GM19238 (cell line): Measurements from ENCODE around the gene NATD1.

Experiments
- DNase-seq: peaks from one replicate; pipeline ENCODE4 v3.0.0; 2011; ENCODE audit warnings: low spot score; ENCODE audit not compliant: insufficient read length

Gene NATD1

DNA sequence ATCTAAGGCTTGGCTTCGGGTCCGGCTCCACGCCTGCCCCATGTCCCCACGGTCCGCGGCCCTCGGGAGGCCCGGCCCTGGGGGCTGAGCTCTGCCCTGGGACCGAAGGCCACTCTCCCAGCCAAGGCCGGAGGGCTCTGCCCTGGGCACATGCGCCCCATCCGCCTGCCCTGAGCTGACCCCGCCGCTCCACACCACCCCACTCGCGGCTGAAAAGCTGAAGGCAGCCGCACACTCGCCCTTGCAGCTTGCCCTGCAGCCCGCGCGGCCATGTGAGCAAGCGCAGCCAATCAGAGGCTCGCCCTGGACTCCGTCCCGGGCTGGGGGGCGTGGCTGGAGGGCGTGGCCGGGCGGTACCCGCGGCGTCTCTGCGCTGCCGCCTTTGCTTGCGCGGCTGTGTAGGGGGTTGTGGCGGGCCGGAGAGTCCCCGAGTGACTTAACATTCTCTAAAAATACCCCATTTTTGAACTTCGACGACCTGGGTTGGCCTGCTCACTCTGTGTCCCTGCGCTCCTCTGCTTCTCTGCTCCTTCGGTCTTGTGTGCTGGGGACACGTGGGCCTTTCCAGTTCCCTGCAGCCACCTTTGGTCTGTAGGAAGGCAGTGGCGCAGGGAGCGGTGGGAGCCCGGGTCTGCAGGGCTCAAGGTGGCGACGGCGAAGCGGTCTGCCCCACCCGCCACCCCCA lies 22.5 kb upstream of the NATD1 start:
- DNase-seq, result peak; percentile 97

DNA sequence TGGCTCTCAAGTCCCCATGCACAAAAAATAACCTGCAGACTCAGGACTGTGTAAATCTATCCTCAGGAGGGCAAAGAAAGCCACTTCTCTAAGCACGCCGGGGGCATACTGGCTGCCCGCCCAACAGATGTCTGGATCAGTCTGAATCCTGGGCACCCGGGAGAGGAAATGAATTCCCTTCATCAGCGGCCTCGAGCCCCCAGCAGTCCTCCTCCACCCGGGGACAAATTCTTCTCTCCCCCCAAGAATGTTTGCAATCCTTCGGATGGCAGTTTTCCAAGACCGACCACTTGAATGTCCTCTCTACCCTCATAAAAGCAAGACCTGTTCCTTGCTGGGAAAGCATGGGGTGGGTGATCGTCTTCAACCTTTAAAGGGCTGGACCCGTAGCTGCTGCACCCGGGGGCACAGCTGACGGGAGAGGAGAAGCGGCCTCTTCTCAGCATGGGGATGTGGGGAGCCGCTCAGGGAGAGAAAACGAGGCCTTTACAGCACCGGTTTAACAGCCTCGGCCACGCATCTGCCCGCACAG lies 21.9 kb upstream of the NATD1 start:
- DNase-seq, result no peak

DNA sequence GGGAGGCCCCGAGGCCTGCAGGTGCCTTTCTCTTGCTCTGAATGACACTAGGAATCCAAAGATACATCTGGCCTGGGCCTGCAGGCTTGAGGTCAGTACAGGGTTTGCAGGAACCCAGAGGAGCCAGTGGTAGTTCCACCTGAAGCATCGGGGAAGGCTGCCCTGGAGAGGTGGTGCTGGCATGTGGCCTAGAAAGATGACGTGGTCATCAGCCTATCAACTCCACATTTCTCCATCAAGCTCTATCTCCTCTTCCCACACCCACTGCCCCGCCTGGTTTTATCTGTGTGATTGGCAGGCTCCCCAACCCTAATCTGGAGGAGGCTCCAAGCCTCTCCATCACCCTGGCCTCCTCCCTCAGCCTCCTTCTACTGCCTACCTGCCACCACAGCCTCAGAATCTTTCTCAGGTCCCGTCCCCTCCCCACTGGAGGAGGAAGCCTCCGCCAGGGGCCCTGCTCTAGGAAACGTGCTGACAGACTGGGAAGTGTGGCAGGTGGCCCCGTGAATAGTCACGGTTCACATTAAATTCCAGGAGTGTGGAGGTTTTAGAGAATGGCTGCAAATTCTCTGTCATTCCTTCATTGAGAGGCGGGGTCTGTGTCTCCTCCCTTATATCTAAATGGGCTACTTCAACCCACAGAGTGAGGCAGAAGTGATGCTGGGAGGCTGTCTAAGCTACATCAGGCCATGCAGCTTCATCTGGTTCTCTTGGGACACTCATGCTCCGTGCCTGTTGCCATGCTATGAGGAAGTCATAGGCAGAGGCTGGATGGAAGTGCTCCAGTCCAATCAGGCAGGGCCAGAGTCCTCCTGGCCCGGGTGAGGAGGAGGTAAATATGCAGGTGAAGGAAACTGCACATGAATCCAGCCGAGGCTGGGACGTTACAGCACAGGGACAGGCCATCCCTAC lies 19.9 kb upstream of the NATD1 start:
- DNase-seq, result no peak

DNA sequence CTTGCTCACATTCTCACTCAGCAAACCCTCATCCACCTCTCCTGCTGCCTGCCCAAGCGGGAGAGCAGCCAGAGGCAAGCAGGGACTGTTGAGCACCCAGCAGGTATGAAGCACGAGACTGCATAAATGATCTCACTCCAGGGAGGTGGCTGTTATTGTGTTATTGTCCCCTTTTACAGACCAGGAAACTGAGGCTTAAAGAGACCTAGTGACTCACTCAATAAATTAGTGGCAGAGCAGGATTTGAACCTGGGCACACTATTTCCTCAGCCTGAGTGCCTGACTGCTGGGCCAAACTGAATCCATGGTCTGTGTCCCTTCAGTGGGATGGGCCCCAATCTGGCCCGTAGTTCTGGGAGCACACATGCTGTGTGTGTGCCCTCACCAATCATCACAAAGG lies 19.0 kb upstream of the NATD1 start:
- DNase-seq, result no peak

DNA sequence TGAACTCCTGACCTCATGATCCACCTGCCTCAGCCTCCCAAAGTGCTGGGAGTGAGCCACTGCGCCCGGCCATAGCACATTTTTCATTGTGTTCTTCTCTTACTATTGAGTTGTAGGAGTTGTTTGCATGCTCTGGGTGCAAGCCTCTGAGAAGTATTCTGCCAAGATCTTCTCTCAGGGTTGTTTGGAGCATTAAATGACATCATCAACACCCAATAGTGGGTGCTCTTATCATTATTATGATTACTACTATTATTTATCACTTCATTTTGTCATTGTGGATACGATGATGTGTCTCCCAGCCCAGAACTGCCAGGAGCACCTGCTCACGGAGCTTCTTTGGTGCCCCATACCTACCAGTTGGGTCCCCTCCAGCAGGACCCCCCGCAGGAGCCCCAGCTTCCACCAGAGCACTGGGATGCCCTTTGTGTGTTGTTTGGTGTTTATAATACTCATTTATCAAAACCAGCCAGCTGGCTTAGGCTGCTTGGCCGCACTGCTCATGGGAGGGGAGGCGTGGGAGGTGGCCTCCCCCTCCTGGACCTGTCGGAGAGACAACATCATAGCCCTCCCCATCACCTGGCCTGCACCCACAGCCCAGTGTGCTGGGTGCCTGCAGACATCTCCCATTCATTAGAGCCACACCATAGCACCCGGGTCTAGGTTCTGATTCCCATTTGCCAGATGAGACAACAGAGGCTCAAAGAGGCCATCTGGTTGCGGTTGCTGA lies 18.4 kb upstream of the NATD1 start:
- no peak for DNase-seq

DNA sequence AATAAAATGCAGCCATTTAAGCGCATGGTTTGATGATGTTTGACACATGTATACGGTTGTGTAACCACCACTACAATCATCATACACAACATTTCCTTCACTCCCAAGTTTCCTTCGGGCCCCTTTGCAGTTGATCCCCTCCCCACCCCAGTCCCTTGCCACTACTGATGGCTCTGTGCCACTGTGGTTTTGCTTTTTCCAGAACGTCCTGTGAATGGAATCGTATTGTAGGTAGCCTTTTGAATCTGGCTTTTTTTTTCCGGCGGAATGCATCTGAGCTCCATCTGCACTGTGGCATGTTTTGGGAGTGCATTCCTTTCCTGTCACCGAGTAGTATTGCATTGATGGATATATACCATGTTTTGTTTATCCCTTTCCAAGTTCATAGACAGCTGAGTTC lies 16.2 kb upstream of the NATD1 start:
- no peak for DNase-seq

DNA sequence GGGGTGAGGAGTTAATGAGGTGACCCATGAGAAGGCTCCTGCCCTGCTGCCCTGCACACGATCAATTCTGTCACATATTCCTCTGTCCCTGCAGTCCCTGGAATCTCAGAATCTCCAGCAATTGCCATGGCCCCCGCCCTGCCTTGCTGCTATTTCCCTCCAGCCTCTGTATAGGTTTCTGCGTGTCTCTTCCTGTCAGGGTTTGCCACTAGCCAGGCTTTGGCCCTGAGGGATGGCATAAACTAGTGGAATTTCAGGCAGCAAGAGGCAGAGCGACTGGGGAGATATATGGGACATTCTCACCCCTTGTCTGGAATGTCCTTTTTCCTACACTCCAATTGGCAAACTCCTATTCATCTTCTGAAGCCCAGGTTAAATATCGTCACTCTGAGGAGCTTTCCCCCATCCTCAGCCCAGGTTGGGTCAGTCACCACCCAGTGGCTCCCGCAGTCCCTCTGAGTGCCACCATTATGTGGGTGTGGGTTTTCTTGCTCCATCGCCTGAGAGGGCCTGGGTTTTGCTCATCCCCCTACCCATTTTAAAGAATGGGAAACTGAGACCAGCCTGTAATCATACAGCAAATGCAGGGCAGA lies 15.5 kb upstream of the NATD1 start:
- DNase-seq, result no peak

DNA sequence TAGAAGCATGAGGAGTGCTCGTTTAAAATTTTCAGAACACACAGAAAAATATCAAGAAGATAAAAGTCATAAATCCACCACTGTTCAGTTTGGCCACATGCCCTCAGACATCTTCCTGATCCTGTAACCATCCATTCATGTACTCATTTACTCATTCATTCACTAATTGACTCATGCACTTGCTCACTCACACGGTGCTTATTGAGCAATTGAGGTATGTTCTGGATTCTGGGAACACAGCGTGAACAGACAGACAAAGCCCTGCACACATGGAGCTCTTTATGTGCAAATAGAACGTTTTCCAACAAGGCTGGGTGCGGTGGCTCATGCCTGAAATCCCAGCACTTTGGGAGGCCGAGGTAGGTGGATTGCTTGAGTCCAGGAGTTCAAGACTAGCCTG lies 10.2 kb upstream of the NATD1 start:
- DNase-seq, result no peak

DNA sequence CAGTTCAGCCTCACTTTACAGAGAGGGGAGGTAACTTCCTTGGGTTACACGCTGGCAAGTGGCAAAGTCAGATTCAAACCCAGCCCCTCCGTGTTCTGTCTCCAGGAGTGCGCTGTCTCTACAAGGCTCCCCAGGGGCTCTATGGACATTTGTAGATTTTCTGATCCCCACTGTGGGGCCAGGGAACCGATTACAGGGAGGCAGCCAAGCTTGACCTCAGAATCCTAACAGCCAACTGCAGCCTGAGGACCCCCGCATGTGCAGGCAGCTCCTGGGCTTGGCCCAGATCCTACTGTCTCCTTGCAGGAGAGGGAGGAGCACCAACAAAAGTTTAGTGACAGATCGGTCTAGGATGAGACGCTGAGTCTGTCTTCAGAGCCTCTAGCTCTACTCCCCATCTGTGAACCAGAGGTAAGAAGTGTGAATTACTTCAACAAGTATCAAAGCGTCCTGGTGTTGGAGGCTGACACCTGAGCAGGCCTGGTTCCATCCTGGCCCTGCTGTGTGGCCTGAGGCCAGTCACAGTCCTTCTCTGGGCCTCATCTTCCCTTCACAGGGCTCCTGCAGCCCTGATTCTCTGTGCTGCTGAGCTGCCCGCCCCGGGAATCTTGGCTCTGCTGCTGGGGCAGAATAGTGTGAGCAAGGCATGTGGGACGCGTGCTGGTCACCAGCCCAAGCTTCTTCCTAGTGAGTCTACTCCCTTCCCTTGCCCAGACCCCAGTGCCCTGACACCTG lies 9.2 kb upstream of the NATD1 start:
- no peak for DNase-seq

DNA sequence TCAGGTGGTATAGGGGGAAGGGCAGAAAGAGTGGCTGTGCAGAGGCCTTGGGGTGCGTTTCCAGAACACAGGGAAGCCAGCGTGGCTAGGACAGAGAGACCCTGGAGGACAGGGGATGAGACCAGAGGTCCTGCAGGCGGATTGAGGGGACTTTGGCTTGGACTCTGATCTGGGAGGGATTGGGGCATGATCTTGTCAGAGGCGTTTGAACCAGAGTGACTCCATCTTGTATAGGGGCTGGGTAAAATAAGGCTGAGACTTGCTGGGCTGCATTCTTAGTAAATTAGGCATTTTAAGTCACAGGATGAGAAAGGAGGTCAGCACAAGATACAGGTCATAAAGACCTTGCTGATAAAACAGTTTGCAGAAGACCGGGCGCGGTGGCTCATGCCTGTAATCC lies 5.4 kb upstream of the NATD1 start:
- no peak for DNase-seq

DNA sequence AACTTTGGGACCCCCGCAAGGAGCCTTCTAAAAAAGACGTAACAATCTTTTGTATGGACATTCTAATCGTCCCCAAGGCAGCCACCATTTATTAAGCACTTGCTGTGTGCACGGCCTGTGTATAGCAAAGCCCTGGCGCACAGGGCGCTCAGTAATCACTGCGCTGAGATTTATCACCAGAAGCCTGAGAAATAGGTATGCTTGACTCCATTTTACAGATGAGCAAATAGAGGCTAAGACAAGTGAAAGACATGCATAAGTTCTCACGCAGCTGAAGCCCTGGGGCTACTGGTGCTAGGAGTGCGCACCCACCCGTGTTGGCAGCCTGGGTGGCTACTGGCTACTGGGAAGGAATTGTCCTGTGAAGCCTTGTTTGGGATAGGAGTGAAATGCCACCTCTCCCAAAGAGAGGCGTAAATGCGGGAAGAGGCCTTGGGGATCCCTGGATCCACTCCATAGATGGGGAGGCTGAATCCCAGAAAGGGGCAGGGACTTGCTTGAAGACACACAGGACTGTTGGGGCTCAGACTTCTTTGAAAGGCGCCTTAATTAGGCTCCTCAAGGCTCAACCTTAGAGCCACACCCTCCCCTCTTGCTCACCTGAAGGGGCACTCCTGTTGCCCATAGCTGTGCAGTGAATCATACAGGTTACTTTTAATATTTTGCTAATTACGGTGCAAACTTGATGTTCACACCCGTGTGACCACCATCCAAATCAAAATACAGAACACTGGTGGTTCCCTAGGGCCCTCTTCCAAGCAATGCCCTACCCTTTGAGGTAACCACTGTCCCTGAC lies 634 bp upstream of the NATD1 start:
- DNase-seq, result no peak

DNA sequence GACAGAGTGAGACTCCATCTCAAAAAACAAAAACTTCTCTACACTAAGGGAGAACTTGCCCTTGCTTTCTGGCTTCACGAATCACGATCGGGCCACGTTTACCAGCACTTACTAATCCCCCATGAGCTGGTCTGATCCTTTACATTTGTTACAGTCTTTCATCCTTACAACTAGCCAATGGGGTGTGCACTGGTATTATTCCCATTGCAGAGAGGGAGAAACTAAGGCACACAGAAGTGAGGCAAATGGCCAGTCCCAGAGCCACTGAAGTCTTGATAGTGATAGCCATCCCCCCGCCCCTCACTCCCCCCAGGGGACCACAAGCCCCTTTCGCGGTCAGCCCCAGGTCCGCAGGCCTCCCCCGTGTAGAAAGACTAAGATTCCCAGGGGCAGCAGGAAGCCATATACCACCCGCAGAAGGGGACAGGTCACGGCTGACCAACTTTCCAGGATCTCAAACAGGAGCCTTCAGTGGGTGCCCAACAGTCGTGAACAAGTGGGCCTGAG lies 868 bp downstream of the NATD1 start:
- DNase-seq, result no peak

DNA sequence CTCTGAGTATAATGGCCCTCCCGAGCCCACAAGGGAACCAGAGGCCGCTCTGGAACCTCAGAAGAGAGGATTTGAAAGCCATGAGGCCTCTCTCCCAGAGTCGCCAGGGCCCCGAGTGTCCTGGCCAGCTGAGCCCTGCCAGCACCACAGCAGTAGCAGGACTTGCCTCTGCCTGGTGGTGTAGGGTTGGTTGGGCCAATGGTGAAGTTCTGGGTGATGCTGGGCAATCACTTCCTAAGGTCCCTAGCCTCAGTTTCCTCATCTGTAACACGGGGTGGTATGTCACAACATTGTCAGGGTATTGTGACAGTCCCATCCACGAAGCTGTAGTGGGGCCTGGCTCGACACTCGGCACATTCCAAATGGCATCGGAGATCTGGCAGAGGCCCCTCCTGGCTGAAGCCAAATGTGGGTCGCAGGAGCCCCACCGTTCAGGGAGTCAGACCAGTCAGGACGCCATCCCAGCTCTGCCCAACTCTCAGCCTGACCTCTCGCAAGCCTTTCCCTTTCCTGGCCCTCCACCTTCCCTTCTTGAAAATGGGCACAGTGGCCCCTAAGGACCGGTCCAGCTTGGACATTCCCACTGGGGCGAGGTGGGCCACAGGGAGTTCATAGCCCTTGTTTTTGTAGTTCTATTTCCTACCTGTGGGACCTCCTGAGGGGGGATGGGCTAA lies 1.7 kb downstream of the NATD1 start:
- no peak for DNase-seq

DNA sequence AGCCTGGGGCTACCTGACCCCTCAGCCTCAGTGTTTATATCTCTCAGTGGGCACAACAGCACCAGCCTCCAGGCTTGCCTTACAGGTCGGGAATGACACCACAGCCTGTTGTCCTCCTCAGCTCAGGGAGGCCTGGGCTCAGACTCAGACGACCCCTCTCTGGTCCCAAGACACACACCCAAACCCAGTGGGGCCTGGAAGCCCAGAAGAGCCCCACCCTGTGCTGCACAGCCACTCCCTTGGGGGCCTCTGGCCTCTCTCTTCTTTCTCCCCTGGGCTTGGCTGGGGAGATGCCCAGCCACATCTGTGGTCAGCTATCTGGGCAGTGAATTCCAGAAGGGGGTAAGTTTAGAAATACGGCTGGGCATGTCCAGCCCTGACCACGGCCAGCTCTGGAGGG lies 2.4 kb downstream of the NATD1 start:
- DNase-seq, result no peak

DNA sequence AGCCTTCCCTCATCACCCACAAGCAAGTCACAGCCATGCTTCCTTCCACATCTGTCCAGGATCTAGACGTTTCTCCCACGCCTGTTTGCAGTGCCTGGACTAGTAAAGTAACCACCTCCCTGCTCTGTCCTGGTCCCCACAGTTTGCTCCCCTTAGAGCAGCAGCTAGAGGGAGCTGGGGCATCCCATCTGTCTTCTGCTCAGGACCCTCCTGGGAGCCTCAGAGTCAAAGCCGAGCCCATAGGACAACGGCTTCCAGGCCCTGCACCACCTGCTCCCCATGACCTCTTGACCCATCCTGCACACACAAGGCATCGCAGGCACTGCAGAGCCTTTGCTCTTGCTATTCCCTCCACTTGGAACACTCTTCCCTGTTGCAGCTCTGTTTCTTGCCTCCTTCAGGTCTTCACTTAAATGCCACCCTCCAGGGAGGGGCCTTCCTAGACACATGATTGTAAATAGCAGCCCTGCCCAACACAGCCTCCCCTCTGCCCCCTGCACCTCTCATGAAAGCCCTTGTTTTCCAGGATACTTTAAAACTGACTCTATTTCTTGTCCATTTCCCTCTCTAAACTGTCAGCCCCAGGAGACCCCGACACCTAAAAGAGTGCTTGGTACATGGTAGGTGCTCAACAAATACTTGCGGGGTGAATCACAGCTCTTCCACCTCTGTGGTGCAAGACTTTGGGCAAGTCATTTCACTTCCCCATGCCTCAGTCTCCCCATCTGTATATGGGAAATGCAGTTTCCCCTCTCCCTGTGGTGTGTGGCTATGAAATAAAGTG lies 3.1 kb downstream of the NATD1 start:
- no peak for DNase-seq

DNA sequence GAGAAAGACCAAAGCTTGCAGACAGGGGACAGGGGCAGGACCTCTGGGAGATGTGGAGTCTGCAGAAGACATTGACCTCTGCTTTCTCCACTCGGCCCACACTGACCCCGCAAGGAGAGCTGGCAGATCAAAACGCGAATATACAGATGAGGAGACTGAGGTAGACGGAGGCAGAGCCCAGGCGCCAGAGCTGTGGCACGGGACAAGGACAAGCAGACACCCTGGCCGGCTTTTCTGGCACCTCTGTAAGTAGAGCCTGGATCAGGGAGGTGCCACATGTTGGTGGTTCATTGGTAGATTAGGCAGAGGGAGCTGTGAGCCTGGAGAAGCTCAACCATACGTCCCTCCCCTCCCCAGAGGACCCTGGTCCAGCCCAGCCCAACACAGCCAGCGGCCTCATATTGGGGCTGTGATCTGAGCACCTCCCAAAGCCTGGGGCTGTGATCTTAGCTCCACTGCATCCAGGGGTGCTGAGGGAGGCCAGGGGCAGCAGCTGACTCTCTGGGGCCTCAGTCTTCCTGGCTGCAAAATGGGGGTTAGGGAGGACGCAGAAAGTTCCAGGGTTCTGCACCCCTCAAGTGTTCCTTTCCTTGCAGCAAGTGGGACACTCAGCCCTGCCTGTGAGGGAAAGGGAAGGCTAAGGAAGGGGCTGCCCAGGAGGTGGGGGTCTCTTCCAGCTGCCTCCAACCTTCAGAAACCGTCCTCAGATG lies 4.0 kb downstream of the NATD1 start:
- no peak for DNase-seq

DNA sequence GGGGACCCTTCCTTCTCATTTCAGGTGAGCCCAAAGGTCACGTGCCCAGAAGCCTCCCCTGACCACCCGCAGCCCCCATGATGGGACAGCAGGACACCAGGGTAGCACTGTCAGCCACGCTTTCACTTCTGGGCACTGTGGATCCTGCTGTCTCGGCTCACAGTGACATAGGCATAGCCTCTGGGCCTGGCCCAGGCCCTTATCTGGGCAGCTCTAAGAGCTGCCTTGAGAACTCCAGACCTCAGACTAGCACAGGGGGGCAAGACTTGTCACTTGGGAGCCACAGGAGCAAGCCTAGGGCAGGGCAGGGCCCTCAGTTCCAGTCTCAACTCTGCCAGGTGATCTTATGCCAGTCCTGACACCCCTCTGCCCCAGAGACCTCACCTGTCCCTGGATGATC lies 4.7 kb downstream of the NATD1 start:
- no peak for DNase-seq
